Psoas muscle (tissue), 8 donors: ENCODE data around the gene RGL2. TPM values are rescaled to one million over a fixed set of nuclear protein-coding genes. Genes with fewer than 3 reads are reported as not detected.

Source experiments
- ATAC-seq, 4 donors: fragments of 200-7000 bp; cut with Tn5 transposase; one replicate each; pipeline ENCODE4 v1.9.1; 2020; ENCODE audit warnings: moderate library complexity in 3 of 4, mild to moderate bottlenecking in 2 of 4
- DNase-seq, 2 donors: peaks; one replicate each; pipeline ENCODE4 v3.0.0-alpha.2; 2020
- H3K27ac ChIP-seq: fragments of 200-600 bp; one replicate; pipeline ENCODE4 v1.8.0; 2022
- H3K27me3 ChIP-seq, 3 donors: fragments of 200-600 bp in 1 of 3; one replicate each; pipeline versions ENCODE4 v1.6.1 to v1.8.0; 2013 to 2022; ENCODE audit warnings: low read length in 2 of 3, mild to moderate bottlenecking in 2 of 3, moderate library complexity in 1 of 3; ENCODE audit not compliant: insufficient read depth in 3 of 3
- H3K36me3 ChIP-seq, 2 donors: fragments of 200-600 bp in 1 of 2; one replicate each; pipeline versions ENCODE4 v1.6.1 to v1.8.0; 2013 to 2022; ENCODE audit warnings: low read depth in 1 of 2, mild to moderate bottlenecking in 1 of 2, moderate library complexity in 1 of 2; ENCODE audit not compliant: insufficient read depth in 1 of 2
- H3K4me1 ChIP-seq: fragments of 200-600 bp; one replicate; pipeline ENCODE4 v1.8.0; 2022
- H3K4me3 ChIP-seq: fragments of 200-600 bp; one replicate; pipeline ENCODE4 v1.8.0; 2022; ENCODE audit warnings: mild to moderate bottlenecking
- H3K9me3 ChIP-seq: fragments of 200-600 bp; one replicate; pipeline ENCODE4 v1.8.0; 2022
- CTCF ChIP-seq: fragments of 200-600 bp; IDR thresholded peaks from one replicate; pipeline ENCODE4 v1.8.0; 2022; ENCODE audit warnings: antibody characterized with exemption
- WGBS, 3 donors: extraction: QIAGEN DNeasy Blood & Tissue Kit; methylation state at CpG; one replicate each; pipeline versions ENCODE4 v1.1.6 to v1.1.7; 2013; 5-methylcytosine and 5-hydroxymethylcytosine counted together
- intact Hi-C, 2 donors: fragments of 100-400 bp; cut with DNase I; formaldehyde crosslinking; loops; one replicate each; pipeline versions ENCODE4 v1.11.0 to v1.14.2; 2022
- polyA plus RNA-seq, 3 donors: library from polyadenylated mRNA; stranded (reverse); fragments of 200-250 nt; gene quantifications; one replicate each; pipeline ENCODE4 v1.2.3, GENCODE V29; 2013
- total RNA-seq, 4 donors: library from RNA; stranded (reverse); fragmentation: NEBNext Ultra II Directional in 2 of 4; extraction: Animal tissue kit (Norgen Biotek cat#: 25700) in 2 of 4; gene quantifications; one replicate each; pipeline versions ENCODE4 v1.2.1 to v1.2.4, GENCODE V29; 2021 to 2023
- donor health status: healthy with polysubstance abuse.
- donor health status: DM: no; HTN: no; CAD: no; lungs with moderate emphysema.
- donor health status: Bipolar disorder and iron deficiency.
- donor health status: healthy.
- donor health status: DM: yes; HTN: yes; CAD: no.
- donor health status: DM: no; HTN: no; CAD: no.
- donor health status: DM: no; HTN: no; CAD: no.
- donor health status: DM: yes; HTN: yes; CAD: no.

Gene RGL2
- total and polyA plus RNA-seq, 7 donors = 30.5 to 66.1 (median 52.1) TPM

GRCh38 chr6:33301877-33302276, 3.1 kb upstream of the RGL2 start:
- intact Hi-C loops = loop anchor here in 1 of 2 donors (2.0 kb wide), 1 partner anchor 13 kb away; the partner anchor contains the start of gene TAPBP
- no peak for TF ChIP-seq CTCF
- Histone ChIP-seq H3K4me1 (peaks cover 26% of the 10 kb centered on the region), H3K9me3 (no peaks in the 10 kb centered on the region), H3K36me3 (peaks cover 2 to 43% of the 10 kb centered on the region in 2 donors), H3K27me3 (no peaks in the 10 kb centered on the region), H3K4me3 (no peak overlapping the region), H3K27ac (no peak overlapping the region)
- 82 to 89% (median 82%) methylated on average over 3 of the region's 3 CpGs for WGBS, 3 donors
- ATAC-seq (no peak), DNase-seq (no peak)

GRCh38 chr6:33299237-33299944, 649 bp upstream of the RGL2 start:
- DNase-seq (peak; percentile 93 to 96), ATAC-seq (peak; percentile 80 to 89 (median 86))
- H3K36me3 ChIP-seq = peaks cover 5 to 54% of the 10 kb centered on the region in 2 donors
- 0 to 1% (median 0%) methylated on average over 54 of the region's 54 CpGs for WGBS, 3 donors
- no peaks in the 10 kb centered on the region for H3K9me3 ChIP-seq
- no peaks in the 10 kb centered on the region for H3K27me3 ChIP-seq
- peaks cover 26% of the 10 kb centered on the region for H3K4me1 ChIP-seq
- H3K4me3 ChIP-seq = peak overlapping the region; percentile 82
- intact Hi-C loops = no loop called here
- H3K27ac ChIP-seq = peak overlapping the region; percentile 97
- TF ChIP-seq CTCF = peak; percentile 69

GRCh38 chr6:33297956-33298772, 578 bp downstream of the RGL2 start:
- Histone ChIP-seq H3K4me1 (peaks cover 26% of the 10 kb centered on the region), H3K27me3 (no peaks in the 10 kb centered on the region), H3K36me3 (peaks cover 4 to 54% of the 10 kb centered on the region in 2 donors), H3K4me3 (peak overlapping the region; percentile 82), H3K9me3 (no peaks in the 10 kb centered on the region), H3K27ac (peak overlapping the region; percentile 97)
- intact Hi-C loops = no loop called here
- peak; percentile 66 to 78 for DNase-seq
- ATAC-seq = peak; percentile 23 to 44 (median 40)
- TF ChIP-seq CTCF = no peak
- WGBS, 3 donors = 1 to 2% (median 1%) methylated on average over 27 to 42 of the region's 42 CpGs

GRCh38 chr6:33297406-33297955, 1.3 kb downstream of the RGL2 start:
- no peaks in the 10 kb centered on the region for H3K9me3 ChIP-seq
- H3K4me1 ChIP-seq = peaks cover 26% of the 10 kb centered on the region
- intact Hi-C loops = no loop called here
- peak; percentile 42 to 69 for DNase-seq
- no peak for TF ChIP-seq CTCF
- H3K4me3 ChIP-seq = peak overlapping the region; percentile 82
- H3K27ac ChIP-seq = peak overlapping the region; percentile 97
- ATAC-seq = no peak
- no peaks in the 10 kb centered on the region for H3K27me3 ChIP-seq
- 23 to 26% (median 25%) methylated on average over 14 to 16 of the region's 16 CpGs for WGBS, 3 donors
- H3K36me3 ChIP-seq = peaks cover 4 to 55% of the 10 kb centered on the region in 2 donors
